ENCODE data around the gene RHO.

The RHO gene

GRCh38 chr3:129535075-129535474 lies 6.6 kb downstream of the RHO start:
- DNase-seq (ENCODE audit: low read depth) = no peak
- no peak for TF ChIP-seq CTCF (IDR thresholded peaks at IDR 0.05; ENCODE audit: low read depth, low read length, missing control alignments)
- in situ Hi-C loops (cut with HindIII; ENCODE audit: low sequenced_read_pairs) = no loop called here
- H3K4me3 ChIP-seq (ENCODE audit: low read depth, low read length) = no peak overlapping the region

- in situ Hi-C loops (cut with HindIII; ENCODE audit: low sequenced_read_pairs) = no loop called here
- H3K4me3 ChIP-seq (ENCODE audit: low read depth, low read length) = no peak overlapping the region
- DNase-seq (ENCODE audit: low read depth) = no peak
- no peak for TF ChIP-seq CTCF (IDR thresholded peaks at IDR 0.05; ENCODE audit: low read depth, low read length, missing control alignments)
Observed at GRCh38 chr3:129536374-129536667, 7.9 kb downstream of the RHO start.

DNA sequence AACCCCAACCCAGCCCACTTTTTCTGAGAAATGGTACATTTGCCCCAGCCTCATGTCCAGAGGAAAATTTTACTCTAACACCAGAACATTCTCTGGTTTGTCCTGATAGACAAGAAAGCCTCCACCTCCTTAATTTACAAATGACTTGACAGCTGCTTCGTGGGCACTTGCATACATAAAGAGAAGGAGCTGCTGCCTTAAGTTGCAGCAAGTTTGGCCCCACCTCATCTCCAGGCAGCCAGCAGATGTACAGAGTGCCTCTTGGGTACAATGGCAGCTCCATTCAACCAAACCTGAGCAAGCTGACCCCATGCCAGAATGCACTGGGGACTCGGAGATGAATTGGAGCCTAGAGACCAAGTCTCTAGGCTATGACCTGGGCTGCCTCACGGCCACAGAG lies 8.4 kb downstream of the RHO start:
- in situ Hi-C loops (cut with HindIII; ENCODE audit: low sequenced_read_pairs) = no loop called here
- no peak for TF ChIP-seq CTCF (IDR thresholded peaks at IDR 0.05; ENCODE audit: low read depth, low read length, missing control alignments)
- no peak overlapping the region for H3K4me3 ChIP-seq (ENCODE audit: low read depth, low read length)
- no peak for DNase-seq (ENCODE audit: low read depth)

- no peak overlapping the region for H3K4me3 ChIP-seq (ENCODE audit: low read depth, low read length)
- no peak for DNase-seq (ENCODE audit: low read depth)
- TF ChIP-seq CTCF (IDR thresholded peaks at IDR 0.05; ENCODE audit: low read depth, low read length, missing control alignments) = no peak
- in situ Hi-C loops (cut with HindIII; ENCODE audit: low sequenced_read_pairs) = no loop called here
Observed at GRCh38 chr3:129539206-129539605, 10.8 kb downstream of the RHO start.

DNA sequence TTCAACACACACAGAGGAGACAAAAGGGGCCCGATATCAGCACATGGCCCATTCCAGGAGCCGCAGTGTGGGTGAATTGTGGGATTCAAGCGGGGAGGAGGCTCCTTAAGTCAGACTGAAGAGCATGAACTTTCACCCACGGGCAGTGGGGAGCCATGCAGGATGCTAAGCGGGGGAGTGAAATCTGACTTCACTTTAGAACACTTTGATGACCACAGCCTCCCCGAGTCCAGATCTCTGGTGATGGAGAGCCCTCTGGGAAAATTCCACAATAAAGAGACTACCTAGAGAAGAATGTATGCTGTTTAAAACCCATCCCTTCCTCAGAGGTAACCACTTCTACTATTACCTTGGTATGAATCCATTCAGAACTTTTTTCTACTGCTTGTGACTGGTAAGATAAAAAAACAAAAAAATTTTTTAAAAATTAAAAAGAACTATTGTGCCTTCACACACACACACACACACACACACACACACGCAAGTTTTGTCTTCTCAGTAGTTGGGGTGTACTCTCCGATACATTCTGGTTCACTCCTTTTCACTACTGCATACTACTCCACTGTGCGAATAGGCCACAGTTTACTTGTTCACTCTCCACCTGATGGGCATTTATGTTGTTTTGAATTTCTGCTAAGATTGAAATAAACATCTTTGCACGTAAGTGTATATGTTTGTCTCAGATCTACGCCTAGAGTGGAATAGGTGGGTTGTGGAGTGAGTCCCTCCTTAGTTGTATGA lies 12.5 kb downstream of the RHO start:
- in situ Hi-C loops (cut with HindIII; ENCODE audit: low sequenced_read_pairs) = no loop called here
- TF ChIP-seq CTCF (IDR thresholded peaks at IDR 0.05; ENCODE audit: low read depth, low read length, missing control alignments) = no peak
- no peak overlapping the region for H3K4me3 ChIP-seq (ENCODE audit: low read depth, low read length)
- DNase-seq (ENCODE audit: low read depth) = no peak

- in situ Hi-C loops (cut with HindIII; ENCODE audit: low sequenced_read_pairs) = no loop called here
- no peak for TF ChIP-seq CTCF (IDR thresholded peaks at IDR 0.05; ENCODE audit: low read depth, low read length, missing control alignments)
- no peak overlapping the region for H3K4me3 ChIP-seq (ENCODE audit: low read depth, low read length)
- no peak for DNase-seq (ENCODE audit: low read depth)
Observed at GRCh38 chr3:129542747-129543146, 14.3 kb downstream of the RHO start.

Measured in astrocyte of the cerebellum (primary cell).